ENCODE measurements around the gene KAT14. TPM values are rescaled to one million over a fixed set of nuclear protein-coding genes. Genes with fewer than 3 reads are reported as not detected.
"Not testable (repeated sequence)": the region's sequence is repeated elsewhere in the genome, so short reads cannot be mapped to it uniquely, and the experiment has no call there.

KAT14 gene
- total RNA-seq, 2 donors from 2014 or later: 7.9 to 8.8 TPM

- ATAC-seq: no peak
- DNase-seq: no peak
- H3K4me3 ChIP-seq: no peak overlapping the region
- no peaks in the 10 kb centered on the region for H3K36me3 ChIP-seq (replicated peaks in 1 of 2; ENCODE audit: insufficient read depth in 1 of 2, low read depth in 2 of 2)
- H3K27me3 ChIP-seq: no peaks in the 10 kb centered on the region
- H3K4me1 ChIP-seq: peaks cover 14% of the 10 kb centered on the region
- no peak for TF ChIP-seq POLR2A (IDR thresholded peaks at IDR 0.05)
- TF ChIP-seq CTCF (IDR thresholded peaks at IDR 0.05): no peak
- WGBS, 2 donors: 78 to 92% methylated on average over 5 of the region's 5 CpGs
- H3K9me3 ChIP-seq: no peaks in the 10 kb centered on the region
- H3K27ac ChIP-seq: no peak overlapping the region
- intact Hi-C loops (cut with DNase I): no loop called here
Measured at GRCh38 chr20:18223409-18223808, 85.7 kb downstream of the KAT14 start.

- Histone ChIP-seq H3K36me3 (replicated peaks in 1 of 2; ENCODE audit: insufficient read depth in 1 of 2, low read depth in 2 of 2) (no peaks in the 10 kb centered on the region), H3K9me3 (no peaks in the 10 kb centered on the region), H3K27ac (no peak overlapping the region), H3K4me1 (peaks cover 14% of the 10 kb centered on the region), H3K4me3 (no peak overlapping the region), H3K27me3 (no peaks in the 10 kb centered on the region)
- TF ChIP-seq POLR2A (IDR thresholded peaks at IDR 0.05) (no peak), CTCF (IDR thresholded peaks at IDR 0.05) (no peak)
- ATAC-seq (peak; percentile 30), DNase-seq (peak; percentile 47 to 68 (median 58))
- WGBS, 2 donors: 23% methylated on average over 8 to 9 of the region's 9 CpGs
- intact Hi-C loops (cut with DNase I): no loop called here
Measured at GRCh38 chr20:18224968-18225568, 87.4 kb downstream of the KAT14 start.

- intact Hi-C loops (cut with DNase I): no loop called here
Measured at GRCh38 chr20:18225632-18226031, 88.0 kb downstream of the KAT14 start.

GRCh38 chr20:18226741-18227140 is 89.1 kb downstream of the KAT14 start:
- H3K4me1 ChIP-seq: peaks cover 14% of the 10 kb centered on the region
- H3K27ac ChIP-seq; H3K4me3 ChIP-seq; DNase-seq; H3K27me3 ChIP-seq; ATAC-seq; H3K9me3 ChIP-seq; H3K36me3 ChIP-seq (replicated peaks in 1 of 2; ENCODE audit: insufficient read depth in 1 of 2, low read depth in 2 of 2); intact Hi-C loops (cut with DNase I): not testable (repeated sequence)
- 95% methylated on average over 11 of the region's 28 CpGs; no CpG with 5 or more reads in 1 of the 2 donors for WGBS, 2 donors

More at GRCh38 chr20:18225632-18226031, 88.0 kb downstream of the KAT14 start:
- Histone ChIP-seq H3K4me3 (no peak overlapping the region), H3K9me3 (no peaks in the 10 kb centered on the region), H3K27me3 (no peaks in the 10 kb centered on the region), H3K36me3 (replicated peaks in 1 of 2; ENCODE audit: insufficient read depth in 1 of 2, low read depth in 2 of 2) (no peaks in the 10 kb centered on the region), H3K27ac (no peak overlapping the region), H3K4me1 (peaks cover 14% of the 10 kb centered on the region)
- 66 to 69% methylated on average over 4 of the region's 4 CpGs for WGBS, 2 donors
- no peak for ATAC-seq
- no peak for DNase-seq
- TF ChIP-seq CTCF (IDR thresholded peaks at IDR 0.05): no peak
- TF ChIP-seq POLR2A (IDR thresholded peaks at IDR 0.05): no peak

GRCh38 chr20:18233408-18233943 is 95.8 kb downstream of the KAT14 start:
- H3K27me3 ChIP-seq: no peaks in the 10 kb centered on the region
- no peak for ATAC-seq

More at GRCh38 chr20:18233408-18233943, 95.8 kb downstream of the KAT14 start:
- intact Hi-C loops (cut with DNase I): no loop called here
- 34 to 40% methylated on average over 3 of the region's 3 CpGs for WGBS, 2 donors
- H3K9me3 ChIP-seq: peaks cover 0 to 6% (median 0%) of the 10 kb centered on the region in 3 donors
- TF ChIP-seq CTCF (IDR thresholded peaks at IDR 0.05) (no peak), POLR2A (IDR thresholded peaks at IDR 0.05) (no peak)
- H3K4me3 ChIP-seq: no peak overlapping the region
- no peak overlapping the region for H3K27ac ChIP-seq
- no peaks in the 10 kb centered on the region for H3K4me1 ChIP-seq
- H3K36me3 ChIP-seq (replicated peaks in 1 of 2; ENCODE audit: insufficient read depth in 1 of 2, low read depth in 2 of 2): no peaks in the 10 kb centered on the region
- DNase-seq: no peak

Small RNA genes within 50 kb of the gene (small RNA-seq; reads per million reads assigned to genes)
- not detected for gene RF00019
- not detected for gene RNU7-137P

Other genes with a start within 250 kb of the KAT14 start
- 10 to 100 TPM; 61.3 to 84.3 TPM for gene SNX5, start 169.1 kb upstream of the KAT14 start, total RNA-seq
- gene MGME1, start 168.8 kb upstream of the KAT14 start, total RNA-seq: 1 to 10 TPM; 3.0 to 6.5 TPM
- gene OVOL2, start 79.9 kb upstream of the KAT14 start, total RNA-seq: 10 to 100 TPM in 1 of 2 donors, 1 to 10 TPM in 1; 3.6 to 15.8 TPM
- gene PET117, start within 50 bp of the KAT14 start, total RNA-seq: 10 to 100 TPM in 1 of 2 donors, 1 to 10 TPM in 1; 9.1 to 13.2 TPM
- 10 to 100 TPM; 10.9 to 22.7 TPM for gene ZNF133, start 150.7 kb downstream of the KAT14 start, total RNA-seq

Measured in body of pancreas (tissue), 4 donors.